Osteoblast (primary cell): ENCODE results near the gene PIK3CB. TPM values are rescaled to one million over a fixed set of nuclear protein-coding genes. Genes with fewer than 3 reads are reported as not detected.

ENCODE experiments used
- DNase-seq: peaks from one replicate; pipeline ENCODE4 v3.0.0; 2011; ENCODE audit warnings: low spot score, mixed read lengths; ENCODE audit not compliant: insufficient read length; ENCODE audit errors: missing footprints
- H2AFZ ChIP-seq: 2 replicates; pipeline ENCODE4 v1.6.0; 2011; ENCODE audit warnings: mild to moderate bottlenecking, low read length
- H3K27ac ChIP-seq: 2 replicates; pipeline ENCODE4 v1.5.1; 2011; ENCODE audit warnings: mild to moderate bottlenecking, low read depth, low read length, moderate library complexity
- H3K27me3 ChIP-seq: 2 replicates; pipeline ENCODE4 v1.6.0; 2012; ENCODE audit warnings: mild to moderate bottlenecking, control low read depth, inconsistent platforms, low read length, moderate library complexity; ENCODE audit not compliant: insufficient read depth
- H3K36me3 ChIP-seq: 2 replicates; pipeline ENCODE4 v1.5.1; 2011; ENCODE audit warnings: mild to moderate bottlenecking, low read length, control low read depth, moderate library complexity; ENCODE audit not compliant: insufficient read depth
- H3K4me1 ChIP-seq: 2 replicates; pipeline ENCODE4 v1.5.1; 2011; ENCODE audit warnings: mild to moderate bottlenecking, low read length, control low read depth, moderate library complexity; ENCODE audit not compliant: insufficient read depth
- H3K4me2 ChIP-seq: 2 replicates; pipeline ENCODE4 v1.6.0; 2011; ENCODE audit warnings: mild to moderate bottlenecking, low read length; ENCODE audit not compliant: insufficient read depth
- H3K4me3 ChIP-seq: fragments of 200-600 bp; sonication (generic); 3 replicates; pipeline ENCODE4 v1.5.1; 2012; ENCODE audit warnings: mild to moderate bottlenecking, low read length, inconsistent platforms; ENCODE audit not compliant: insufficient read depth
- H3K79me2 ChIP-seq: 2 replicates; pipeline ENCODE4 v1.6.0; 2012; ENCODE audit warnings: mild to moderate bottlenecking, low read length, control low read depth, inconsistent platforms; ENCODE audit not compliant: insufficient read depth
- H3K9me3 ChIP-seq: 2 replicates; pipeline ENCODE4 v1.5.1; 2011; ENCODE audit warnings: low read depth, low read length, control low read depth
- H4K20me1 ChIP-seq: 2 replicates; pipeline ENCODE4 v1.6.0; 2012; ENCODE audit warnings: mild to moderate bottlenecking, low read length, control low read depth; ENCODE audit not compliant: insufficient read depth
- total RNA-seq: library from RNA; depleted of rRNA; stranded (reverse); fragments of >200 nt; gene quantifications from 2 replicates; pipeline ENCODE4 v1.2.3, GENCODE V29; 2012
- TF ChIP-seq, protein P1 (sequence below): IDR thresholded peaks from 2 replicates; pipeline ENCODE4 v1.5.1; 2011; ENCODE audit warnings: mild to moderate bottlenecking, low read depth, low read length, moderate library complexity; ENCODE audit errors: extremely low read depth

The PIK3CB gene
- total RNA-seq, 1 donor: 14.5 TPM

DNA sequence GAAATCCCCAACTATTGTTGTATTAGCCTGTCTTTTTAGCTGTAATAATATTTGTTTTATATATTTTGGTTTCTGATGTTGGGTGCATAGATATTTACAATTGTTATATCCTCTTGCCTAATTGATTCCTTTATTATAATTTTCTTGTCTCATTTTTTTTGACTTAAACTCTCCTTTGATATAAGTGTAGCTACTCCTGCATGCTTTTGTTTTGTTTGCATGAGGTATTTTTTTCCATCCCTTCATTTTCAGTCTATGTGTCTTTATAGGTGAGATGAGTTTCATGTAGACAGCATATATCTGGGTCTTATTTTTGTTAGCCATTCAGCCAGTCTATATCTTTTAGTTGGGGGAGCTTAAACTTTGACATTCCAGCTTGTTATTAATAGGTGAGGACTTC is 188.7 kb downstream of the PIK3CB start:
- Histone ChIP-seq H2AFZ (no peak overlapping the region), H3K4me3 (no peak overlapping the region), H3K9me3 (no peaks in the 10 kb centered on the region), H3K4me2 (no peak overlapping the region), H3K27me3 (no peaks in the 10 kb centered on the region), H3K79me2 (no peaks in the 10 kb centered on the region), H3K27ac (no peak overlapping the region), H3K36me3 (peaks cover 15% of the 10 kb centered on the region), H3K4me1 (no peaks in the 10 kb centered on the region), H4K20me1 (no peaks in the 10 kb centered on the region)
- no peak for DNase-seq
- TF ChIP-seq, protein P1, sequence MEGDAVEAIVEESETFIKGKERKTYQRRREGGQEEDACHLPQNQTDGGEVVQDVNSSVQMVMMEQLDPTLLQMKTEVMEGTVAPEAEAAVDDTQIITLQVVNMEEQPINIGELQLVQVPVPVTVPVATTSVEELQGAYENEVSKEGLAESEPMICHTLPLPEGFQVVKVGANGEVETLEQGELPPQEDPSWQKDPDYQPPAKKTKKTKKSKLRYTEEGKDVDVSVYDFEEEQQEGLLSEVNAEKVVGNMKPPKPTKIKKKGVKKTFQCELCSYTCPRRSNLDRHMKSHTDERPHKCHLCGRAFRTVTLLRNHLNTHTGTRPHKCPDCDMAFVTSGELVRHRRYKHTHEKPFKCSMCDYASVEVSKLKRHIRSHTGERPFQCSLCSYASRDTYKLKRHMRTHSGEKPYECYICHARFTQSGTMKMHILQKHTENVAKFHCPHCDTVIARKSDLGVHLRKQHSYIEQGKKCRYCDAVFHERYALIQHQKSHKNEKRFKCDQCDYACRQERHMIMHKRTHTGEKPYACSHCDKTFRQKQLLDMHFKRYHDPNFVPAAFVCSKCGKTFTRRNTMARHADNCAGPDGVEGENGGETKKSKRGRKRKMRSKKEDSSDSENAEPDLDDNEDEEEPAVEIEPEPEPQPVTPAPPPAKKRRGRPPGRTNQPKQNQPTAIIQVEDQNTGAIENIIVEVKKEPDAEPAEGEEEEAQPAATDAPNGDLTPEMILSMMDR: no peak

DNA sequence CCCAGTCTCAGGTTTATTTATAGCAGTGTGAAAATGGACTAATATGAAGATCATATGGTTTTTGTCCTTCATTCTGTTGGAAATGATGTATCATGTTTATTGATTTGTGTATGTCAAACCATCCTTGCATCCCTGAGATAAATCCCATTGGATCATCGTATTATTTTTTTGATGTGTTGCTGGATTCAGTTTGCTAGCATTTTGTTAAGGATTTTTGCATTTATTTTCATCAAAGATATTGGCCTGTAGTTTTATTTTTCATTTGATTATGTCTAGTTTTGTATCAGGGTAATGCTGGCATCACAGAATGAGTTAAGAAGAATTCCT is 191.8 kb downstream of the PIK3CB start:
- H3K79me2 ChIP-seq: no peaks in the 10 kb centered on the region
- no peaks in the 10 kb centered on the region for H3K9me3 ChIP-seq
- no peak overlapping the region for H3K4me2 ChIP-seq
- no peaks in the 10 kb centered on the region for H3K4me1 ChIP-seq
- H4K20me1 ChIP-seq: no peaks in the 10 kb centered on the region
- no peaks in the 10 kb centered on the region for H3K36me3 ChIP-seq
- no peak overlapping the region for H3K4me3 ChIP-seq
- H3K27me3 ChIP-seq: no peaks in the 10 kb centered on the region
- TF ChIP-seq, protein P1: no peak
- DNase-seq: no peak
- H3K27ac ChIP-seq: no peak overlapping the region
- H2AFZ ChIP-seq: no peak overlapping the region

DNA sequence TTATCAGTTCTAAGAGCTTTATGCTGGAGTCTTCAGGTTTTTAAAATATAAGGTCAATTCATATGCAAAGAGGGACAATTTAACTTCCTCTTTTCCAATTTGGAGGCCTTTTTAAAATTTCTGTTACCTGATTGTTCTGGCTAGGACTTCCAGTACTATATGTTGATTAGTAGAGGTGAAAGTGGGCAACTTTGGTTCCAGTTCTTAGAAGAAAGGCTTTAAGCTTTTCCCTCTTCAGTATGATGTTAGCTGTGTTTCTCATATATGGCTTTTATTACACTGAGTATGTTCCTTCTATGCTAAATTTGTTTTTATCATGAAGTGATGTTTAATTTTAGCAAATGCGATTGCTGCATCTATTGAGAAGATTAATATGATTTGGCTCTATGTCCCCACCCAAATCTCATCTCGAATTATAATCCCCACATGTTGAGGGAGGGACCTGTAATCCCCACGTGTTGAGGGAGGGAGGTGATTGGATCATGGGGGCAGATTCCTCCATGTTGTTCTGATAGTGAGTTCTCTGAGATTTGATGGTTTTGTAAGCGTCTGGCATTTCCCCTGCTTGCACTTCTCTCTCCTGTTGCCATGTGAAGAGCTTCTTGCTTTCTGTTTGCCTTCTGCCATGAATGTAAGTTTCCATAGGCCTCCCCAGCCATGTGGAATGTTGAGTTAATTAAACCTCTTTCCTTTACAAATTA is 192.4 kb downstream of the PIK3CB start:
- Histone ChIP-seq H3K4me2 (no peak overlapping the region), H3K27ac (no peak overlapping the region), H3K9me3 (no peaks in the 10 kb centered on the region), H3K4me3 (no peak overlapping the region), H3K36me3 (no peaks in the 10 kb centered on the region), H3K79me2 (no peaks in the 10 kb centered on the region), H2AFZ (no peak overlapping the region), H3K27me3 (no peaks in the 10 kb centered on the region), H4K20me1 (no peaks in the 10 kb centered on the region), H3K4me1 (no peaks in the 10 kb centered on the region)
- TF ChIP-seq, protein P1: no peak
- DNase-seq: no peak

DNA sequence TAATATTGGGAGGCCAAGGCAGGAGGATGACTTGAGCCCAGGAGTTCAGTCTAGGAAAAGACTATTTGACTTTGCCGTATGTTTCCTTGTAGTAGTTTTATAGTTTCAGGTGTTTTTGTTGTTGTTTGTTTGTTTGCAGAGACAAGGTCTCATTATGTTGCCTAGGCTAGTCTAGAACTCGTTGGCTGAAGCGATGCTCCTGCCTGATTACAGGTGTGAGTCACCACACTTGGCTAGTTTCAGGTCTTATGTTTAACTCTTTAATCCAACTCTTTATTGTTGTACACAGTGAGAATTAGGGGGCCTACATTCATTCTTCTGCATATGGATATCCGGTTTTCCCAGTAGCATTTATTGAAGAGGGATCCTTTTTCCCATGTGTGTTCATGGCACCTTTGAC is 194.2 kb downstream of the PIK3CB start:
- Histone ChIP-seq H3K36me3 (no peaks in the 10 kb centered on the region), H3K4me2 (no peak overlapping the region), H3K79me2 (no peaks in the 10 kb centered on the region), H3K4me3 (no peak overlapping the region), H3K9me3 (no peaks in the 10 kb centered on the region), H4K20me1 (no peaks in the 10 kb centered on the region), H3K4me1 (no peaks in the 10 kb centered on the region), H3K27ac (no peak overlapping the region), H3K27me3 (no peaks in the 10 kb centered on the region), H2AFZ (no peak overlapping the region)
- no peak for DNase-seq
- TF ChIP-seq, protein P1: no peak
